GM21390 (cell line): ENCODE results near the gene TMEM231.
"Not testable (repeated sequence)": the region's sequence is repeated elsewhere in the genome, so short reads cannot be mapped to it uniquely, and the experiment has no call there.

ENCODE experiments used
- ATAC-seq: cut with Tn5 transposase; IDR thresholded peaks from one replicate; pipeline ENCODE4 v1.9.1; 2021; ENCODE audit not compliant: unreplicated experiment

Gene TMEM231, protein sequence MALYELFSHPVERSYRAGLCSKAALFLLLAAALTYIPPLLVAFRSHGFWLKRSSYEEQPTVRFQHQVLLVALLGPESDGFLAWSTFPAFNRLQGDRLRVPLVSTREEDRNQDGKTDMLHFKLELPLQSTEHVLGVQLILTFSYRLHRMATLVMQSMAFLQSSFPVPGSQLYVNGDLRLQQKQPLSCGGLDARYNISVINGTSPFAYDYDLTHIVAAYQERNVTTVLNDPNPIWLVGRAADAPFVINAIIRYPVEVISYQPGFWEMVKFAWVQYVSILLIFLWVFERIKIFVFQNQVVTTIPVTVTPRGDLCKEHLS

DNA sequence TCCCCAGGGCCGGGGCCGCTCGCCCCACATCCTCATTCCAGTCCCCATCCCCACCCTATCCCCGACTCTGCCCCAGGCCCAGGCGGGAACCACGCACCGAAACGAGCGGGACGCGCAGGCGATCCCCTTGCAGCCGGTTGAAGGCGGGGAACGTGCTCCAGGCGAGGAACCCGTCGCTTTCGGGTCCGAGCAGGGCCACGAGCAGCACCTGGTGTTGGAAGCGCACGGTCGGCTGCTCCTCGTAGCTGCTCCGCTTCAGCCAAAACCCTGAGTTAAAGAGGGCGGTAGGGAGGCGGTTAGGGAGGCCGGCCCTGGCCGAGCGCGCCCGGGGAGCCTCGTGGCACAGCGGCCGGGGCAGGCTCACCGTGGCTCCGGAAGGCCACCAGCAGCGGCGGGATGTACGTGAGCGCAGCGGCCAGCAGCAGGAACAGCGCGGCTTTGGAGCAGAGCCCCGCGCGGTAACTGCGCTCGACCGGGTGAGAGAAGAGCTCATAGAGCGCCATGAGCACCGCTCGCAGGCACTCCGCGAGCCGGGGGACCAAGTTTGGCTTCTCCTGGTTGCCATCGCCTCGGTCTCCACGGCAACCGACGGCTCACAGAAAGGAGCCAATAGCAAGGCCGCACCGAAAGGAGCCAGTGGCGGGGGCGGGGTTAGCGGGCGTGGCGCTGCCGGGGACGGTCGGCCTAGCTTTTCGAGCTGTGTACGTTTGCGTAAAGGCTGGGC lies at the start of gene TMEM231:
TSS of gene TMEM231 (minus strand) at position 546 of the 724 bp plus-strand sequence. CDS start at position 503, 43 bp downstream.
- peak; percentile 97 for ATAC-seq

GRCh38 chr16:75603241-75603640 lies 47.2 kb upstream of the TMEM231 start:
- ATAC-seq: no peak

DNA sequence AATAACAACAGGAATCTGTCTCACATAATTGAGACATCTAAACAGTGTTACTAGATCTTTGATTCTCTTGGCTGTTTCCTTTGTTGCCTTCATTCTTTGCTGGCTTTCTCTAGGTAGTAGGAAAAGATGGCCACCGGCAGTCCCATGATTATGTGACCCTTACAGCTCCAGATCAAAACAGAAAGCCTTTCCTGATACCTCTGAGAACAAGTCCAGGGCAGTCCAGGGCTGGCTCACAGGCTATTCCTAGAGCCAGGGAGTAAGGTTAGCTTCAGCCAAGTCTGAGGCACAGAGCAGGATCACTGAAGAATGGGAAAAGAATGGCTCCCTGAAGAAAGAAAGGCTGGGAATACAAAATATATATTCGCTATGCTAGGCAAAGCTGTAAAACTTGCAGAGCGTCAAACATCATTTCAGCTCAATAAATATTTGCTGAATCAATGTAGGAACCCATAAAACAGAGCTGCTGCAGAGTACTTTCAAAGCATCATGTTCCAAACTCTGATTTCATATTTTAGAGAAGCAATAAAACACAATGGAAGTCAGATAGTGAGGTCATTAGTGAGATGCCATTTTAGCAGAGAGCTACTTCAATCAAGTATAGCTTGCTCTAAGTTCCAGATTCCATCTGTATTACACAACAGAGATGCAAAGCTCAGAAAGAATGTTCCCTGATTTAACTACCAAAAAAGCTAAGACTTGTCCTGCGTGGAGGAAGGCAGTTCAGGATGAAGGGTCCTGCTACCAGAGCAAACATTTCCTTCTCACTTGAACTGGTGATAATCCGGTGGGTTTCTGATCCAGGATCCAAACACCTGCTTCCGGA lies 43.6 kb upstream of the TMEM231 start:
- no peak for ATAC-seq

DNA sequence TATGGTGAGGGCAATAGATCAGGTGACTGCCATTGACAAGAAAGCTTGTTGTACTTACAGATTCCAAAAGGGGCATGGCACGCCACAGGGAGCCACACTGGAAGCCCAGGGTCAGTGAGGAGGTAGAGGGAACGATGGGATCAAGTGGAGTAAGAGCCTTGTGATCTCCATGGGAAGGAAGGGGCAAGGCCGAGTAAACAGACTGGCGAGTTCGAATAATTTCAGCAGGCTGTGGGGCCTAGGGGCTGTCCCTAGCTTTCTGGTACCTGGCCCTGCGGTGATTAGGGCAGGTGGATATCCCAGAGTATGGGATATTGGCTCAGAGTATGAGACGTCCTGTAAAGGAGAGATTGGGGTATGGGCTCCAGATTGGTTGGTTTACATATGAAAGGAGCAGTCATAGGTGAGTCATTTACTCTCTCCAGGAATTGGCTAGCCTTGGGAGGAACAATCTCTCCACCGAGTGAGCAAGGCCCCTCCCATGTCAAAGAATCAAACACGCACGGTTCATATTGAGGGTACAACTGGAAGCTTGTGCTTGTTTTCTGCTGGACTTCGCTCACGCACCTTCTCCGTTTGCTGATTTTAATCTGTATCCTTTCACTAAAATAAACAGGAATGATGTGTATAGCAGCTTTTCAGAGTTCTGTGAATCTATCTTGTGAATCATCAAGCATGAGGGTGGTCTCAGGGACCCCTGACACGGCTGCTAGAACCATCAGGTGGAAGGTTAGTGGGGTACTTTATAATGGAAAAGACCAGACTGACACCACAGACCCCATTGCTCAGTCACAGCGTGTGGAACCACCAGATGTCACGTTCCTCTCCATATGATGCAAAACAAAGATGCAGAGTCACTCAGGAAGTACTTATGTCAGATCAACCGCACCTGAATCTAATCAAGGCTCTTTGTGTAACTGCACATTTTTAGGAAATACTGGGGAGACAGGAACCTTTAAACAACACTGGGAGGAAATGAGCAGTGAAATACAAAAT lies 38.1 kb upstream of the TMEM231 start:
- no peak for ATAC-seq

DNA sequence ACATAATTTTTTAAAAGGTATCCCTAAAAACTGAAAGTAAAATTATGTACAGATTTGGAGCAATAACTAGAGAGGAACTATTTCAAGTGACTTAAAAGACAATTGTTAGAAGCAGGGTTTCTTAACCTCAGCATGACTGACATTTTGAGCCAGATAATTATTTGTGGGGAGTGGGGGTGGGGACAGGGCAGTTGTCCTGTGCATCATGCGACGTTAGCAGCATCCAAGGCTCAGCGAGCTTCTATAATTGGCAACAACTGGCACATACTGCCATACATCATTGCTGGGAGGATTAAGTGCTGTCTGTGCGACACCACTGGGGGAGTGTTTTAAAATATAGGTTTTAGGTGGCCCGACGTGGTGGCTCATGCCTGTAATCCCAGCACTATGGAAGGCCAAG lies 37.3 kb upstream of the TMEM231 start:
- no peak for ATAC-seq

GRCh38 chr16:75591927-75592326 lies 35.9 kb upstream of the TMEM231 start:
- not testable (repeated sequence) for ATAC-seq

DNA sequence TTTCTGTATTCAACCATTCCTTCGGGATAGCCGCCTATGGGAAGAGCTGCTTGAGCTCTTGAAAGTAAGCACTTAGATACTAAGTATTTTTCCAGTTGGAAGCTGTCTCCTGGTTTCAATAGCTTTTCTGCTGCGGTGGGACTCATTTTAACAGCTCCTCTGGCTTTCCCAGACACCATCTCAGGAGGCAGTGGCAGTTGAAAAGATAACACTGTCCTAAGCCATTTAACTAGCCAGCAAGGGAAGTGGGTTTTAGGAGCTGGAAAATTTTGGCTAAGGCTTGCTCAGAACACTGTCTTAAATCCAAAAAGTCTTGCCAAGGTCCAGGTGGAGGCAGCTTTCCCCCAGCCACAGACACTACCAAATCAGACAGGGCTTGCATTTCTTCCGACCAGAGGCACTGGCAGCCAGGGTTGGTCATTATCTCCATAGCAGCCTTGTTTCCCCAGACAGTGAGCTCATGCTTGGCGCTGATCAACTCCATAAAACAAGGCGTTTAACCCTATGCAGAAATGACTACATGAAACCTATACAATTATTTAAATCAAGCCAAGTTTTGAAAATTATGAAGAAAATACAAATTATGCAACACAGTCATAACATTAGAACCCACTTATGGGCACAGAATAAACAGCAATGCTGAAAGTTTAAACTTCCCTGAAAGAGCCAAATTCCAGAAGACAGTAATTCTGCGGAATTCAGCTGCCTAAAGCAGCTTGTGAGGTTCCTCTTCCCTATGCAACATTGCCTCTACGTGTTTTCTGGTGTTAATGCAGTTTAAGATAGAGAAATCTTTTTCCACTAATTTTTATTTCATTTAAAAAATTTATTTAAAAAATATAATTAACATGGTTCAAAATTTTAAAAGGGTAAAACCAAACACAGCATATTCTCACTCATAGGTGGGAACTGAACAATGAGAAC lies 35.1 kb upstream of the TMEM231 start:
- no peak for ATAC-seq

GRCh38 chr16:75589306-75589705 lies 33.3 kb upstream of the TMEM231 start:
- no peak for ATAC-seq

GRCh38 chr16:75588716-75589115 lies 32.7 kb upstream of the TMEM231 start:
- ATAC-seq: no peak

DNA sequence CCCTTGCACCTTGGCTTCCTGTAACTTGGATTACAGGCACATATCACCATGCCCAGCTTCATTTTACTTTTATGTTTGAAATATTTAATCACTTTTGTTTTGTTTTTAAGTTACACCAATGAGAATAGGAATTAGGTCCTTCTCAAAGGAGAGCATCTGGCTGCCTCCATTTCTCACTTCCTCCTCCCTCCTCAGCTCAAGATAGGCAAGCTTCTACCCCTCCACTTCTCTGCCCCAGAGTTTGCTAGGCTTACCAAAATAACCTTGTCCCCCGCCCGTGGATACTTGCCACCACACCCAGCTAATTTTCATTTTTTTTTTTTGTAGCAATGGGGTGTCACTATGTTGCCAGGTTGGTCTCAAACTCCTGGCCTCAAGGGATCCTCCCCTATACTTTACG lies 28.1 kb upstream of the TMEM231 start:
- peak; percentile 71 for ATAC-seq

DNA sequence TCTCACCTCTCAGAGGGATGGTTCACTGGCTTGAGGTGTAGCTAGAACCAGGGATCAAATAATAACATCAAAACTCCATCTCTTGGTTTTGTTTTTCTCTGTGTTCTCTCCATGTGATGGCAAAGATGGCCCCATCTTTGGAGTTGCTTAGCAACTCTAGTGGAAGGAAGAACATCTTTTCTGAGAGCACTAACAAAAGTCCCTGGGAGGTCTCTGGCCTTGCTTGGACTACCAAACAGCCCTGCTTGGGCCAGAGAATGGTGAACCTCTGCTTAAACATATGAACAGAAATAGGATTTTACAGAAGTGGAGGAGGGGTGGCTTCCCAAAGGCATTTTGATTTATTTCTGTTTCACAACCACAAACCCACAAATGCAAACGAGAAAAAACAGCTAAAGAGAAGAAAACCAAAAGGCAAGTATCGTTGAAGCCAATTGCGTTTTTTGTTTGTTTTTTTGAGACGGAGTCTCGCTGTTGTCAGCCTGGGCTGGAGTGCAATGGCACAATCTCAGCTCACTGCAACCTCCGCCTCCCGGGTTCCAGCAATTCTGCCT lies 23.3 kb upstream of the TMEM231 start:
- no peak for ATAC-seq

GRCh38 chr16:75578725-75579124 lies 22.7 kb upstream of the TMEM231 start:
- ATAC-seq: no peak

DNA sequence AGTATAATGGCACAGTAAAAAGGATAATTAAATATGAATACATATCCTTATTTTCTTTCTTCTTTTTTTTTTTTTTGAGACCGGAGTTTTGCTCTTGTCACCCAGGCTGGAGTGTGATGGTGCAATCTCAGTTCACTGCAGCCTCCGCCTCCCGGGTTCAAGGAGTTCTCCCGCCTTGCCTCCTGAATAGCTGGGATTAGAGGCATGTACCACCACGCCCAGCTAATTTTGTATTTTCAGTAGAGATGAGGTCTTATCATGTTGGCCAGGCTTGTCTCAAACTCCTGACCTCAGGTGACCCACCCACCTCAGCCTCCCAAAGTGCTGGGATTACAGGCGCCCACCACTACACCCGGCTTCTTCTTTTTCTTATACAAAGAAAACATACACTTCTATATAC lies 22.2 kb upstream of the TMEM231 start:
- ATAC-seq: no peak

GRCh38 chr16:75576384-75576811 lies 20.3 kb upstream of the TMEM231 start:
- peak; percentile 58 for ATAC-seq

DNA sequence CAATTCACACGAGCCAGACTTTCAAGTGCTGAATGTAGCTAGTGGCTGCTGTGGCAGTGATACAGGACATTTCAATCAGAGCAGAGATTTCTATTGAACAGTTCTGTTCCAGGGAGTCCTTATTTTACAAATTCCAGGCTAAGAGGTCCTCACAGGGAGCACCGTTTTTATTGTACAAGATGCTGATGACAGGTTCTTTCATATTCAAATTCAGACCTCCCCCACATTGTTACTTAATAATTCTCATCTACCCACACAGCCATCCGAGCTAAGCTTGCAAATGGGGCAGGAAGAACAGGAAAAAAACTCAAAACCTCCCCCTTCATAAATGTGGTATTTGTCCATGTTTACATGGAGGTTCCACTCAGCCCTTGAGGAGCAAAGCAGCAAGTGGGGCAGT lies 19.9 kb upstream of the TMEM231 start:
- no peak for ATAC-seq

DNA sequence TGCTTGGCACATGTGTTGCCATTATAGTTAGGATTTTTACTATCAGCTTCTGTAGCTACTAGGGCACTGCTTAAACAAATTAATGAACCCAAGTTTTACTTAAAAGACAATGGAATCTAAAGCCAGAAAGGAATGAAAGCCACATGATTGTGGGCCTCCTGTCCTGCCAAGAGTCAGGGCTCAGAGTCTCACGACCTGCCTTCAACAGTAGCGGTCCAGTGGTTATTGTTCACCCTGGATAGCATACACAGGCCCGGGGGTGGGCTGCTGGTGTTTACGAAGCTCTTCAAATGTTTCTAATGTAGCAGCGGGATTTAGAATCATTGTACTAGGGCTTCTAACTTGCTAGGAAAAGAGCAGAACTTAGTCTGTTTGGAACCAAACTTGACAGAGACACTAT lies 17.9 kb upstream of the TMEM231 start:
- no peak for ATAC-seq

GRCh38 chr16:75572864-75573542 lies 17.0 kb upstream of the TMEM231 start:
- no peak for ATAC-seq

- ATAC-seq: no peak
These were observed 14.5 kb upstream of the TMEM231 start for GRCh38 chr16:75570396-75571065.
